PC-9 (cell line): ENCODE results near the gene SFSWAP.

Experiments
- EZH2 ChIP-seq: fragments of 200-600 bp; sonication (generic); IDR thresholded peaks from 2 replicates; pipeline ENCODE4 v1.8.0; 2017; ENCODE audit warnings: antibody characterized with exemption, low read depth
- TF ChIP-seq, protein P1 (sequence below): fragments of 200-600 bp; sonication (generic); conservative IDR thresholded peaks from 2 replicates; pipeline ENCODE4 v1.6.1; 2017; ENCODE audit warnings: mixed run types, antibody characterized with exemption, mild to moderate bottlenecking, moderate library complexity

DNA sequence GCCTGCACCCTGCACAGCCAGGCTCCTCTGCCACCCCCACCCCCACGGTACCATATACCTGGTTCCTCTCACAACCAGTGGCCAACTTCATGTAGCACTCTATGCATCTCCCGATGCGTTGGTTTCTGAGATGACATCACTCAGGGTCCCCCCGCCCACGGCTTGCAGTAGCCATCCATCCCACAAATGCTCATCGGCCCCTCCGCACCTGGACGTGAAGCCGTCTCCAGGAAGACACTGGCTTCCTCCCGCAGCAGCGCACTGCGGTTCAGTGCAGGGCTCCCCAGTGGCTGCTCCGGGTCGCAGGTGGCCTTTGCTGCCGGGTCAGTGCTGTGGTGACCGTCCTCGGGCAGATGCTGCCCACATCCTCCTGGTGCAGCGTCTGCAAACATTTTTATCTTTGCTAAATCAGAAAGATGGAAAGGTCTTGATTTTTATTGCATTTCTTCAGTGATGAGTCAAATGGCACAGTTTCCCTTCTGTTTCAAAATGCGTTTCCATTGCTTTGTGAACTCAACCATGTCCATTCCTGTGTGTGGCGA is 89.8 kb downstream of the SFSWAP start:
- TF ChIP-seq, protein P1, sequence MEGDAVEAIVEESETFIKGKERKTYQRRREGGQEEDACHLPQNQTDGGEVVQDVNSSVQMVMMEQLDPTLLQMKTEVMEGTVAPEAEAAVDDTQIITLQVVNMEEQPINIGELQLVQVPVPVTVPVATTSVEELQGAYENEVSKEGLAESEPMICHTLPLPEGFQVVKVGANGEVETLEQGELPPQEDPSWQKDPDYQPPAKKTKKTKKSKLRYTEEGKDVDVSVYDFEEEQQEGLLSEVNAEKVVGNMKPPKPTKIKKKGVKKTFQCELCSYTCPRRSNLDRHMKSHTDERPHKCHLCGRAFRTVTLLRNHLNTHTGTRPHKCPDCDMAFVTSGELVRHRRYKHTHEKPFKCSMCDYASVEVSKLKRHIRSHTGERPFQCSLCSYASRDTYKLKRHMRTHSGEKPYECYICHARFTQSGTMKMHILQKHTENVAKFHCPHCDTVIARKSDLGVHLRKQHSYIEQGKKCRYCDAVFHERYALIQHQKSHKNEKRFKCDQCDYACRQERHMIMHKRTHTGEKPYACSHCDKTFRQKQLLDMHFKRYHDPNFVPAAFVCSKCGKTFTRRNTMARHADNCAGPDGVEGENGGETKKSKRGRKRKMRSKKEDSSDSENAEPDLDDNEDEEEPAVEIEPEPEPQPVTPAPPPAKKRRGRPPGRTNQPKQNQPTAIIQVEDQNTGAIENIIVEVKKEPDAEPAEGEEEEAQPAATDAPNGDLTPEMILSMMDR: no peak
- no peak for TF ChIP-seq EZH2
